Suprapubic skin (tissue), 4 donors: ENCODE results near the gene MYO18B. TPM values are rescaled to one million over a fixed set of nuclear protein-coding genes. Genes with fewer than 3 reads are reported as not detected.
"Not testable (repeated sequence)": the region's sequence is repeated elsewhere in the genome, so short reads cannot be mapped to it uniquely, and the experiment has no call there.

Source experiments
- DNase-seq, 2 donors: peaks; one replicate each; pipeline ENCODE4 v3.0.0-alpha.2; 2019; ENCODE audit warnings: low spot score in 2 of 2
- H3K27ac ChIP-seq: fragments of 200-600 bp; sonication (generic); one replicate; pipeline ENCODE4 v1.5.1; 2019
- H3K27me3 ChIP-seq: fragments of 200-600 bp; sonication (generic); one replicate; pipeline ENCODE4 v1.5.1; 2019
- H3K36me3 ChIP-seq: fragments of 200-600 bp; sonication (generic); one replicate; pipeline ENCODE4 v1.5.1; 2019
- H3K4me1 ChIP-seq: fragments of 200-600 bp; sonication (generic); one replicate; pipeline ENCODE4 v1.5.1; 2019
- H3K4me3 ChIP-seq: fragments of 200-600 bp; sonication (generic); one replicate; pipeline ENCODE4 v1.5.1; 2019; ENCODE audit warnings: mild to moderate bottlenecking
- H3K9me3 ChIP-seq: fragments of 200-600 bp; sonication (generic); one replicate; pipeline ENCODE4 v1.5.1; 2019
- CTCF ChIP-seq, 2 donors: fragments of 200-600 bp in 1 of 2; fragments of 450-650 bp in 1 of 2; sonication (generic) in 1 of 2; IDR thresholded peaks; one replicate each; pipeline ENCODE4 v1.5.1; 2016 to 2019; ENCODE audit warnings: antibody characterized with exemption in 2 of 2, mild to moderate bottlenecking in 1 of 2, moderate library complexity in 1 of 2
- EP300 ChIP-seq: sonication (generic); formaldehyde crosslinking; IDR thresholded peaks from one replicate; pipeline ENCODE4 v1.6.1; 2017; ENCODE audit warnings: antibody characterized with exemption
- POLR2A ChIP-seq, 2 donors: fragments of 450-650 bp; IDR thresholded peaks; one replicate each; pipeline ENCODE4 v1.6.1; 2017; ENCODE audit warnings: antibody characterized with exemption in 2 of 2, mild to moderate bottlenecking in 2 of 2, moderate library complexity in 2 of 2
- POLR2AphosphoS5 ChIP-seq, 3 donors: sonication (generic); formaldehyde crosslinking; IDR thresholded peaks; one replicate each; pipeline ENCODE4 v1.6.1; 2017; ENCODE audit warnings: antibody characterized with exemption in 3 of 3
- WGBS: methylation state at CpG from one replicate; pipeline ENCODE4 v1.1.5; 2018; 5-methylcytosine and 5-hydroxymethylcytosine counted together
- total RNA-seq, 4 donors: library from RNA; depleted of rRNA; stranded (reverse); fragments of >200 nt; gene quantifications; one replicate each; pipeline ENCODE4 v1.1.0, GENCODE V29; 2016

MYO18B gene
- total RNA-seq, 4 donors from 2014 or later, result 1.2 to 3.2 (median 1.7) TPM

GRCh38 chr22:25701056-25701780, 40.8 kb upstream of the MYO18B start:
- Histone ChIP-seq H3K9me3 (no peaks in the 10 kb centered on the region), H3K27ac (no peak overlapping the region), H3K4me3 (no peak overlapping the region), H3K4me1 (peaks cover 9% of the 10 kb centered on the region), H3K36me3 (peaks cover 9% of the 10 kb centered on the region), H3K27me3 (no peaks in the 10 kb centered on the region)
- 58% methylated on average over 13 of the region's 13 CpGs for WGBS
- DNase-seq, result no peak
- TF ChIP-seq CTCF (IDR thresholded peaks at IDR 0.05), result no peak
- no peak for TF ChIP-seq POLR2A (IDR thresholded peaks at IDR 0.05)
- no peak for TF ChIP-seq EP300
- no peak for TF ChIP-seq POLR2AphosphoS5 (IDR thresholded peaks at IDR 0.05)

GRCh38 chr22:25702040-25702439, 39.9 kb upstream of the MYO18B start:
- H3K4me3 ChIP-seq, result no peak overlapping the region
- no peak overlapping the region for H3K27ac ChIP-seq
- DNase-seq, result no peak
- no peaks in the 10 kb centered on the region for H3K27me3 ChIP-seq
- no peaks in the 10 kb centered on the region for H3K9me3 ChIP-seq
- peaks cover 9% of the 10 kb centered on the region for H3K36me3 ChIP-seq
- H3K4me1 ChIP-seq, result peaks cover 6% of the 10 kb centered on the region
- TF ChIP-seq EP300 (no peak), POLR2AphosphoS5 (IDR thresholded peaks at IDR 0.05) (no peak), POLR2A (IDR thresholded peaks at IDR 0.05) (no peak), CTCF (IDR thresholded peaks at IDR 0.05) (no peak)

- 78% methylated on average over 7 of the region's 7 CpGs for WGBS
- no peak for DNase-seq
- peaks cover 15% of the 10 kb centered on the region for H3K36me3 ChIP-seq
These were observed 39.3 kb upstream of the MYO18B start for GRCh38 chr22:25702571-25703167.

GRCh38 chr22:25704701-25705100, 37.3 kb upstream of the MYO18B start:
- Histone ChIP-seq H3K4me1 (peaks cover 6% of the 10 kb centered on the region), H3K4me3 (no peak overlapping the region), H3K27me3 (no peaks in the 10 kb centered on the region), H3K9me3 (no peaks in the 10 kb centered on the region), H3K27ac (no peak overlapping the region), H3K36me3 (peaks cover 20% of the 10 kb centered on the region)
- TF ChIP-seq CTCF (IDR thresholded peaks at IDR 0.05) (no peak), EP300 (no peak), POLR2A (IDR thresholded peaks at IDR 0.05) (no peak), POLR2AphosphoS5 (IDR thresholded peaks at IDR 0.05) (no peak)
- no peak for DNase-seq
- WGBS, result 92% methylated on average over 2 of the region's 2 CpGs

More at GRCh38 chr22:25702571-25703167, 39.3 kb upstream of the MYO18B start:
- H3K27ac ChIP-seq, result no peak overlapping the region
- no peaks in the 10 kb centered on the region for H3K9me3 ChIP-seq
- TF ChIP-seq CTCF (IDR thresholded peaks at IDR 0.05), result no peak
- TF ChIP-seq POLR2AphosphoS5 (IDR thresholded peaks at IDR 0.05), result no peak
- no peak for TF ChIP-seq POLR2A (IDR thresholded peaks at IDR 0.05)
- no peak for TF ChIP-seq EP300
- no peak overlapping the region for H3K4me3 ChIP-seq
- no peaks in the 10 kb centered on the region for H3K27me3 ChIP-seq
- peaks cover 6% of the 10 kb centered on the region for H3K4me1 ChIP-seq

- no peak for TF ChIP-seq POLR2AphosphoS5 (IDR thresholded peaks at IDR 0.05)
- Histone ChIP-seq H3K4me1 (no peaks in the 10 kb centered on the region), H3K36me3 (peaks cover 27% of the 10 kb centered on the region), H3K9me3 (no peaks in the 10 kb centered on the region), H3K4me3 (no peak overlapping the region), H3K27me3 (no peaks in the 10 kb centered on the region), H3K27ac (no peak overlapping the region)
- DNase-seq, result no peak
- 87% methylated on average over 5 of the region's 5 CpGs for WGBS
These were observed 35.8 kb upstream of the MYO18B start for GRCh38 chr22:25706197-25706596.

GRCh38 chr22:25708430-25708829, 33.6 kb upstream of the MYO18B start:
- DNase-seq, H3K4me3 ChIP-seq, H3K9me3 ChIP-seq, H3K4me1 ChIP-seq, H3K27me3 ChIP-seq, H3K27ac ChIP-seq: not testable (repeated sequence)
- H3K36me3 ChIP-seq, result peaks cover 27% of the 10 kb centered on the region
- WGBS, result 83% methylated on average over 6 of the region's 6 CpGs
